Calu3 (cell line): Measurements from ENCODE around the gene AP4M1. TPM values are rescaled to one million over a fixed set of nuclear protein-coding genes. Genes with fewer than 3 reads are reported as not detected.
A peak's percentile ranks its signal among the peaks of the same experiment; 100 is the strongest.

Source experiments
- BruUV-seq: library from RNA; stranded (reverse); fragments of 400-500 nt; replicated peaks from 2 replicates; lab custom pipeline; 2021; lab: Mats Ljungman, UMichigan
- CTCF ChIA-PET: fragments of 300-600 bp; sonication (Branson Sonifier 250); formaldehyde crosslinking; loops from one replicate; lab custom pipeline; 2022; ENCODE audit warnings: antibody characterized with exemption; lab: Charles Lee
- DNase-seq: peaks from one replicate; pipeline ENCODE4 v3.0.0; 2022
- H3K27ac Mint-ChIP-seq: one replicate; pipeline ENCODE4 v1.8.0; 2022; ENCODE audit warnings: mixed read lengths; ENCODE audit not compliant: unreplicated experiment
- H3K27me3 Mint-ChIP-seq: one replicate; pipeline ENCODE4 v1.8.0; 2022; ENCODE audit warnings: mixed read lengths; ENCODE audit not compliant: unreplicated experiment
- H3K36me3 Mint-ChIP-seq: one replicate; pipeline ENCODE4 v1.8.0; 2022; ENCODE audit warnings: mild to moderate bottlenecking, moderate library complexity, mixed read lengths; ENCODE audit not compliant: insufficient read depth, unreplicated experiment
- H3K4me1 Mint-ChIP-seq: one replicate; pipeline ENCODE4 v1.8.0; 2022; ENCODE audit warnings: mild to moderate bottlenecking, low read depth, mixed read lengths; ENCODE audit not compliant: unreplicated experiment
- H3K4me3 Mint-ChIP-seq: one replicate; pipeline ENCODE4 v1.8.0; 2022; ENCODE audit warnings: mild to moderate bottlenecking, low read depth, moderate library complexity, mixed read lengths; ENCODE audit not compliant: unreplicated experiment
- H3K9me3 Mint-ChIP-seq: one replicate; pipeline ENCODE4 v1.8.0; 2022; ENCODE audit warnings: low read depth, mixed read lengths; ENCODE audit not compliant: unreplicated experiment
- CTCF ChIP-seq: fragments of 200-600 bp; IDR thresholded peaks from one replicate; pipeline ENCODE4 v1.8.0; 2022; ENCODE audit warnings: antibody characterized with exemption; ENCODE audit not compliant: unreplicated experiment
- intact Hi-C: fragments of 100-400 bp; cut with micrococcal nuclease; formaldehyde crosslinking; loops from one replicate; pipeline ENCODE4 v1.10.0; 2022; ENCODE audit not compliant: unreplicated experiment
- total RNA-seq: library from RNA; stranded (reverse); gene quantifications from 2 replicates; pipeline ENCODE4 v1.2.3, GENCODE V29; 2022

AP4M1 gene
- total RNA-seq, 1 experiment from 2014 or later = 13.9 TPM

GRCh38 chr7:100118388-100119071 lies 17.1 kb downstream of the AP4M1 start:
- peaks cover 8% of the 10 kb centered on the region for H3K4me1 Mint-ChIP-seq
- CTCF ChIA-PET = interaction anchor here (0.7 kb wide), 1 partner anchor 256 kb away, joined by 3 read pairs; no protein-coding TSS in a partner anchor
- intact Hi-C loops = no loop called here
- peaks cover 20% of the 10 kb centered on the region for H3K36me3 Mint-ChIP-seq
- H3K4me3 Mint-ChIP-seq = peak overlapping the region; percentile 96
- no peaks in the 10 kb centered on the region for H3K9me3 Mint-ChIP-seq
- TF ChIP-seq CTCF = no peak
- H3K27me3 Mint-ChIP-seq = no peaks in the 10 kb centered on the region
- peak overlapping the region; percentile 90 for H3K27ac Mint-ChIP-seq
- no peak for DNase-seq
- BruUV-seq = TSS peak; percentile 57

GRCh38 chr7:100119072-100119969 lies 17.9 kb downstream of the AP4M1 start, which contains the start of the genes CNPY4 and TAF6:
TSS of gene CNPY4 (plus strand) at chr7:100119634. CDS start at chr7:100119745, 111 bp downstream.
TSS of gene TAF6 (minus strand) at chr7:100119358. CDS start at chr7:100114209, 5,149 bp downstream.
- H3K27me3 Mint-ChIP-seq = no peaks in the 10 kb centered on the region
- peaks cover 8% of the 10 kb centered on the region for H3K4me1 Mint-ChIP-seq
- no TSS peak for BruUV-seq
- peak within 1 kb of the TSS; percentile 96 for H3K4me3 Mint-ChIP-seq
- intact Hi-C loops = no loop called here
- no peak for TF ChIP-seq CTCF
- H3K36me3 Mint-ChIP-seq = peaks cover 20% of the 10 kb centered on the region
- no peaks in the 10 kb centered on the region for H3K9me3 Mint-ChIP-seq
- CTCF ChIA-PET = interaction anchor here (0.6 kb wide), 1 partner anchor 37 kb away, joined by 3 read pairs; no protein-coding TSS in a partner anchor
- DNase-seq = peak; percentile 88
- H3K27ac Mint-ChIP-seq = peak within 1 kb of the TSS; percentile 90

- H3K4me3 Mint-ChIP-seq = peak overlapping the region; percentile 96
- CTCF ChIA-PET = interaction anchor here (0.6 kb wide), 1 partner anchor 38 kb away, joined by 3 read pairs; no protein-coding TSS in a partner anchor
- no peaks in the 10 kb centered on the region for H3K27me3 Mint-ChIP-seq
- H3K27ac Mint-ChIP-seq = no peak overlapping the region
- BruUV-seq = no TSS peak
- H3K4me1 Mint-ChIP-seq = peaks cover 8% of the 10 kb centered on the region
- intact Hi-C loops = no loop called here
- H3K36me3 Mint-ChIP-seq = peaks cover 20% of the 10 kb centered on the region
- no peak for TF ChIP-seq CTCF
- H3K9me3 Mint-ChIP-seq = no peaks in the 10 kb centered on the region
- DNase-seq = peak; percentile 37
These were observed 18.7 kb downstream of the AP4M1 start for GRCh38 chr7:100119970-100120732.

DNA sequence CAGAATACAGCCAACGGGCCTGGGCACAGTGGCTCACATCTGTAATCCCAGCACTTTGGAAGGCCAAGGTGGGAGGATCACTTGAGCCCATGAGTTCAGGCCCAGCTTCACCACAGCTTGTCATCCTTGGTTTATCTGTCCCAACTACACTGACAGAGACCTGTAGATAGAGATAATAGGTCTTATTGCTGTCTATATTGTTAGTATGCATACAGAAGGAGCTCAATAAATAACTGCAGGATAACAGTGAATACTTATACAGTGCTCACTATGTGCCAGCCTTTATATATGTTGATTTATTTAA lies 19.2 kb downstream of the AP4M1 start:
- intact Hi-C loops = no loop called here
- peak overlapping the region; percentile 96 for H3K4me3 Mint-ChIP-seq
- peaks cover 8% of the 10 kb centered on the region for H3K4me1 Mint-ChIP-seq
- TF ChIP-seq CTCF = no peak
- CTCF ChIA-PET = no interaction called here
- H3K27ac Mint-ChIP-seq = no peak overlapping the region
- BruUV-seq = no TSS peak
- no peaks in the 10 kb centered on the region for H3K27me3 Mint-ChIP-seq
- DNase-seq = no peak
- H3K9me3 Mint-ChIP-seq = no peaks in the 10 kb centered on the region
- peaks cover 24% of the 10 kb centered on the region for H3K36me3 Mint-ChIP-seq
